GM12878 (cell line): Measurements from ENCODE around the gene ABCA4.

Experiments used
- CREB1 ChIP-seq: IDR thresholded peaks from 2 replicates; pipeline ENCODE4 v1.6.1; 2012; ENCODE audit warnings: low read depth, mild to moderate bottlenecking, inconsistent platforms
- ETV6 ChIP-seq, 2 experiments: fragments of 450-650 bp in 1 of 2; IDR thresholded peaks in 1 of 2; conservative IDR thresholded peaks in 1 of 2; 2 replicates each; pipeline ENCODE4 v1.6.1; 2014; ENCODE audit warnings: antibody characterized with exemption in 1 of 2, borderline replicate concordance in 1 of 2, low read depth in 1 of 2, mild to moderate bottlenecking in 1 of 2, moderate library complexity in 1 of 2
- SUZ12 ChIP-seq: fragments of 200-600 bp; sonication (generic); IDR thresholded peaks from one replicate; pipeline ENCODE4 v1.6.1; 2018; ENCODE audit warnings: antibody characterized with exemption, mild to moderate bottlenecking; ENCODE audit not compliant: unreplicated experiment
- TCF7 ChIP-seq: IDR thresholded peaks from 2 replicates; pipeline ENCODE4 v1.6.1; 2014; ENCODE audit warnings: antibody characterized with exemption, borderline replicate concordance

DNA sequence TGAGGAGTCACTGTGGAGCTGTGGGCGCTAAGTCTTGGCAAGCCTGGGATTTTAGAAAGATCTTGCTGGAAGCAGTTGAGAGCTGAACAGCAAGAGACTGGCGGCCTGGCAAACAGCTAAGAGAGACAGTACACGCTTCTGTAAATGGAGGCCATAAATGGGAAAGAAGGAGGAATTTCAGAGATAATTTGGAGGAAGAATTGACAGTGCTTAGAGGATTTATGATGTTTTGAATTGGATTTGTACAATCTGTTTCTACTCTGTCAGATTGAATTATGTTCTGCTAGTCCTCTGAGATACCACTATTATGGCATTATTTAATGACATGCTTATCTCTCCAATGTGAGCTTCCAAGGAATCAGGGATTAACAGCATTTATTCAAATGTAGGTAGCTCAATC is 50.1 kb downstream of the ABCA4 start:
- TF ChIP-seq CREB1 (no peak), SUZ12 (no peak), TCF7 (no peak), ETV6 (conservative IDR thresholded peaks at IDR 0.05 in 1 of 2, IDR thresholded peaks at IDR 0.05 in 1 of 2; ENCODE audit: borderline replicate concordance in 1 of 2, low read depth in 1 of 2) (no peak)
